ENCODE measurements around the gene GNL3. TPM values are rescaled to one million over a fixed set of nuclear protein-coding genes. Genes with fewer than 3 reads are reported as not detected.

The GNL3 gene
- total RNA-seq, 1 experiment from 2014 or later: 88.9 TPM

DNA sequence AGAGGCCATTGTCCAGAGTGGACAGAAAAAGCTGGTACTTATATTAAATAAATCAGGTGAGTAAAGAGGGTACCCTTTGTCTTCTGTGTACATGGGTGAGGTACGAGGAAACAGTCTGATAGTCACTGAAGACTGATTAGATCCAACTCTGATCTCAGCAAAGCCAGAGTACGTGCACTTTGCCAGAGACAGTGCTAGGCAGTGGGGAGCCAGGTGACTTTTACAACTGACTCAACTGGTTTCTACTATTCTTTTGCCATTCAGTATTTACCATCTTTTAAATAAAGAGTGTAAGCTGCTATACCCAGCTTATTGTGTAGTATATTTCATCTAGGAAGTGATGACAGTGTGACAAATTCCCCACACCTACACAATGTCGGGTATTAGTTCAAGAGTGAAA, 3.3 kb downstream of the GNL3 start:
- H3K27me3 ChIP-seq (ENCODE audit: control insufficient read depth, insufficient read depth, low read length): no peaks in the 10 kb centered on the region
- ChIA-PET CTCF (no interaction called here), POLR2A (no interaction called here)
- H3K27ac ChIP-seq (ENCODE audit: low read length): no peak overlapping the region
- peaks cover 14% of the 10 kb centered on the region for H3K4me1 ChIP-seq (ENCODE audit: control insufficient read depth, insufficient read depth, low read length)
- H3K4me3 ChIP-seq (ENCODE audit: low read depth in 2 of 2, low read length in 2 of 2): no peak overlapping the region
- TF ChIP-seq POLR2AphosphoS5 (IDR thresholded peaks at IDR 0.05; ENCODE audit: low read depth, low read length) (no peak), TCF7L2 (IDR thresholded peaks at IDR 0.05; ENCODE audit: low read depth, low read length) (no peak), SIN3A (IDR thresholded peaks at IDR 0.05; ENCODE audit: borderline replicate concordance, insufficient read depth, low read depth, low read length) (no peak)
- TF ChIP-seq, protein P1, sequence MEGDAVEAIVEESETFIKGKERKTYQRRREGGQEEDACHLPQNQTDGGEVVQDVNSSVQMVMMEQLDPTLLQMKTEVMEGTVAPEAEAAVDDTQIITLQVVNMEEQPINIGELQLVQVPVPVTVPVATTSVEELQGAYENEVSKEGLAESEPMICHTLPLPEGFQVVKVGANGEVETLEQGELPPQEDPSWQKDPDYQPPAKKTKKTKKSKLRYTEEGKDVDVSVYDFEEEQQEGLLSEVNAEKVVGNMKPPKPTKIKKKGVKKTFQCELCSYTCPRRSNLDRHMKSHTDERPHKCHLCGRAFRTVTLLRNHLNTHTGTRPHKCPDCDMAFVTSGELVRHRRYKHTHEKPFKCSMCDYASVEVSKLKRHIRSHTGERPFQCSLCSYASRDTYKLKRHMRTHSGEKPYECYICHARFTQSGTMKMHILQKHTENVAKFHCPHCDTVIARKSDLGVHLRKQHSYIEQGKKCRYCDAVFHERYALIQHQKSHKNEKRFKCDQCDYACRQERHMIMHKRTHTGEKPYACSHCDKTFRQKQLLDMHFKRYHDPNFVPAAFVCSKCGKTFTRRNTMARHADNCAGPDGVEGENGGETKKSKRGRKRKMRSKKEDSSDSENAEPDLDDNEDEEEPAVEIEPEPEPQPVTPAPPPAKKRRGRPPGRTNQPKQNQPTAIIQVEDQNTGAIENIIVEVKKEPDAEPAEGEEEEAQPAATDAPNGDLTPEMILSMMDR (IDR thresholded peaks at IDR 0.05): no peak
- TF ChIP-seq, protein P2, sequence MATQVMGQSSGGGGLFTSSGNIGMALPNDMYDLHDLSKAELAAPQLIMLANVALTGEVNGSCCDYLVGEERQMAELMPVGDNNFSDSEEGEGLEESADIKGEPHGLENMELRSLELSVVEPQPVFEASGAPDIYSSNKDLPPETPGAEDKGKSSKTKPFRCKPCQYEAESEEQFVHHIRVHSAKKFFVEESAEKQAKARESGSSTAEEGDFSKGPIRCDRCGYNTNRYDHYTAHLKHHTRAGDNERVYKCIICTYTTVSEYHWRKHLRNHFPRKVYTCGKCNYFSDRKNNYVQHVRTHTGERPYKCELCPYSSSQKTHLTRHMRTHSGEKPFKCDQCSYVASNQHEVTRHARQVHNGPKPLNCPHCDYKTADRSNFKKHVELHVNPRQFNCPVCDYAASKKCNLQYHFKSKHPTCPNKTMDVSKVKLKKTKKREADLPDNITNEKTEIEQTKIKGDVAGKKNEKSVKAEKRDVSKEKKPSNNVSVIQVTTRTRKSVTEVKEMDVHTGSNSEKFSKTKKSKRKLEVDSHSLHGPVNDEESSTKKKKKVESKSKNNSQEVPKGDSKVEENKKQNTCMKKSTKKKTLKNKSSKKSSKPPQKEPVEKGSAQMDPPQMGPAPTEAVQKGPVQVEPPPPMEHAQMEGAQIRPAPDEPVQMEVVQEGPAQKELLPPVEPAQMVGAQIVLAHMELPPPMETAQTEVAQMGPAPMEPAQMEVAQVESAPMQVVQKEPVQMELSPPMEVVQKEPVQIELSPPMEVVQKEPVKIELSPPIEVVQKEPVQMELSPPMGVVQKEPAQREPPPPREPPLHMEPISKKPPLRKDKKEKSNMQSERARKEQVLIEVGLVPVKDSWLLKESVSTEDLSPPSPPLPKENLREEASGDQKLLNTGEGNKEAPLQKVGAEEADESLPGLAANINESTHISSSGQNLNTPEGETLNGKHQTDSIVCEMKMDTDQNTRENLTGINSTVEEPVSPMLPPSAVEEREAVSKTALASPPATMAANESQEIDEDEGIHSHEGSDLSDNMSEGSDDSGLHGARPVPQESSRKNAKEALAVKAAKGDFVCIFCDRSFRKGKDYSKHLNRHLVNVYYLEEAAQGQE (IDR thresholded peaks at IDR 0.05; ENCODE audit: insufficient read depth in 1 of 2, low read depth in 2 of 2, low read length in 1 of 2): no peak
- BruUV-seq (replicated peaks): no TSS peak
- ATAC-seq (no peak), DNase-seq (ENCODE audit: low read depth, low spot score) (no peak)
- peaks cover 55% of the 10 kb centered on the region for H3K36me3 ChIP-seq (ENCODE audit: control insufficient read depth, insufficient read depth, low read length)
- intact Hi-C loops (cut with micrococcal nuclease; ENCODE audit: unreplicated experiment): no loop called here
- in situ Hi-C loops (cut with HindIII; ENCODE audit: low pct_unique_long_range_greater_than_20kb, low sequenced_read_pairs): no loop called here
- no peaks in the 10 kb centered on the region for H3K9me3 ChIP-seq (ENCODE audit: control insufficient read depth, insufficient read depth, low read depth, low read length)

DNA sequence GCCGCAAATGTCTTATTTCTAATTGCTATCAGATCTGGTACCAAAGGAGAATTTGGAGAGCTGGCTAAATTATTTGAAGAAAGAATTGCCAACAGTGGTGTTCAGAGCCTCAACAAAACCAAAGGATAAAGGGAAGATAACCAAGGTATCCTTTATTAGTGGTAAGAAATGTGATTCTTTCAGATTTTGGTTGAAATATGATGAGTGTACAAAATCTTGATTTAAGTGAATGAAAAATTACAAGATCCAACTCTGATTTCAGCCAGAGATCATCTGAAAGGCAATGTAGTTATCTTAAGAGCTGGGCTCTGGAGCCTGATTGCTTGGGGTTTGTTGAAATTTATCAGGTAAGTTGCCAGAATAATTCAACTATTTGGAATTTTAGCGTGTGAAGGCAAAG, 4.7 kb downstream of the GNL3 start:
- H3K27me3 ChIP-seq (ENCODE audit: control insufficient read depth, insufficient read depth, low read length): no peaks in the 10 kb centered on the region
- intact Hi-C loops (cut with micrococcal nuclease; ENCODE audit: unreplicated experiment): no loop called here
- TF ChIP-seq, protein P1 (IDR thresholded peaks at IDR 0.05): no peak
- TF ChIP-seq POLR2AphosphoS5 (IDR thresholded peaks at IDR 0.05; ENCODE audit: low read depth, low read length): no peak
- H3K27ac ChIP-seq (ENCODE audit: low read length): no peak overlapping the region
- H3K9me3 ChIP-seq (ENCODE audit: control insufficient read depth, insufficient read depth, low read depth, low read length): no peaks in the 10 kb centered on the region
- peaks cover 61% of the 10 kb centered on the region for H3K36me3 ChIP-seq (ENCODE audit: control insufficient read depth, insufficient read depth, low read length)
- DNase-seq (ENCODE audit: low read depth, low spot score): no peak
- ChIA-PET CTCF (no interaction called here), POLR2A (no interaction called here)
- BruUV-seq (replicated peaks): no TSS peak
- no peak overlapping the region for H3K4me3 ChIP-seq (ENCODE audit: low read depth in 2 of 2, low read length in 2 of 2)
- peaks cover 8% of the 10 kb centered on the region for H3K4me1 ChIP-seq (ENCODE audit: control insufficient read depth, insufficient read depth, low read length)
- no peak for ATAC-seq
- in situ Hi-C loops (cut with HindIII; ENCODE audit: low pct_unique_long_range_greater_than_20kb, low sequenced_read_pairs): no loop called here

DNA sequence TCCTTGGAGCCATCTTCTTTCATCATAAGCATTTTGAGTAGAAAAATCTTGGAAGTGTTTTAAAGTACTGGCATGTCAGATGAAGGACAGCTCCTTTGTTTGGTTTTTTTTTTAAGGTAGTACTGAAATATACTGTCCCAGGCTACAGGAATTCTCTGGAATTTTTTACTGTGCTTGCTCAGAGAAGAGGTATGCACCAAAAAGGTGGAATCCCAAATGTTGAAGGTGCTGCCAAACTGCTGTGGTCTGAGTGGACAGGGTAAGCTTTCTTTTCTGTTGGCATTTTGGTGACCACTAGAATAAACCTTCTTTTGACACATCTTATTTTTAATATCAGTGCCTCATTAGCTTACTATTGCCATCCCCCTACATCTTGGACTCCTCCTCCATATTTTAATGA, 7.2 kb downstream of the GNL3 start:
- Histone ChIP-seq H3K27me3 (ENCODE audit: control insufficient read depth, insufficient read depth, low read length) (no peaks in the 10 kb centered on the region), H3K36me3 (ENCODE audit: control insufficient read depth, insufficient read depth, low read length) (peaks cover 51% of the 10 kb centered on the region), H3K27ac (ENCODE audit: low read length) (no peak overlapping the region), H3K9me3 (ENCODE audit: control insufficient read depth, insufficient read depth, low read depth, low read length) (no peaks in the 10 kb centered on the region), H3K4me3 (ENCODE audit: low read depth in 2 of 2, low read length in 2 of 2) (no peak overlapping the region), H3K4me1 (ENCODE audit: control insufficient read depth, insufficient read depth, low read length) (no peaks in the 10 kb centered on the region)
- in situ Hi-C loops (cut with HindIII; ENCODE audit: low pct_unique_long_range_greater_than_20kb, low sequenced_read_pairs) (no loop called here), intact Hi-C loops (cut with micrococcal nuclease; ENCODE audit: unreplicated experiment) (no loop called here)
- CTCF ChIA-PET: no interaction called here
- POLR2A ChIA-PET: interaction anchor here (0.7 kb wide), 1 partner anchor 45 kb away, joined by 3 read pairs; no protein-coding TSS in a partner anchor
- ATAC-seq: no peak
- BruUV-seq (replicated peaks): no TSS peak
- no peak for DNase-seq (ENCODE audit: low read depth, low spot score)
- TF ChIP-seq, protein P2 (IDR thresholded peaks at IDR 0.05; ENCODE audit: insufficient read depth in 1 of 2, low read depth in 2 of 2, low read length in 1 of 2): no peak
- TF ChIP-seq SIN3A (IDR thresholded peaks at IDR 0.05; ENCODE audit: borderline replicate concordance, insufficient read depth, low read depth, low read length) (no peak), POLR2AphosphoS5 (IDR thresholded peaks at IDR 0.05; ENCODE audit: low read depth, low read length) (no peak), TCF7L2 (IDR thresholded peaks at IDR 0.05; ENCODE audit: low read depth, low read length) (no peak)
- TF ChIP-seq, protein P1 (IDR thresholded peaks at IDR 0.05): no peak
